ENCODE results near the gene DEFB128.
"Not testable (repeated sequence)": the region's sequence is repeated elsewhere in the genome, so short reads cannot be mapped to it uniquely, and the experiment has no call there.

The DEFB128 gene

GRCh38 chr20:210809-211502 is 21.4 kb upstream of the DEFB128 start:
- H3K4me1 ChIP-seq (ENCODE audit: control insufficient read depth, insufficient read depth, low read length): no peaks in the 10 kb centered on the region
- no peaks in the 10 kb centered on the region for H3K9me3 ChIP-seq (ENCODE audit: control insufficient read depth, insufficient read depth, low read length)
- H3K36me3 ChIP-seq (ENCODE audit: control insufficient read depth, insufficient read depth, low read length): no peaks in the 10 kb centered on the region
- no peak overlapping the region for H3K9ac ChIP-seq (ENCODE audit: low read depth, low read length)
- H3K27me3 ChIP-seq (ENCODE audit: control insufficient read depth, insufficient read depth, low read length): peaks cover 53% of the 10 kb centered on the region
- no peak overlapping the region for H3K4me3 ChIP-seq (ENCODE audit: low read depth, low read length)

GRCh38 chr20:208942-209566 is 19.5 kb upstream of the DEFB128 start:
- no peak overlapping the region for H3K9ac ChIP-seq (ENCODE audit: low read depth, low read length)
- peaks cover 53% of the 10 kb centered on the region for H3K27me3 ChIP-seq (ENCODE audit: control insufficient read depth, insufficient read depth, low read length)
- no peaks in the 10 kb centered on the region for H3K9me3 ChIP-seq (ENCODE audit: control insufficient read depth, insufficient read depth, low read length)
- H3K4me3 ChIP-seq (ENCODE audit: low read depth, low read length): no peak overlapping the region
- no peaks in the 10 kb centered on the region for H3K4me1 ChIP-seq (ENCODE audit: control insufficient read depth, insufficient read depth, low read length)
- no peaks in the 10 kb centered on the region for H3K36me3 ChIP-seq (ENCODE audit: control insufficient read depth, insufficient read depth, low read length)

DNA sequence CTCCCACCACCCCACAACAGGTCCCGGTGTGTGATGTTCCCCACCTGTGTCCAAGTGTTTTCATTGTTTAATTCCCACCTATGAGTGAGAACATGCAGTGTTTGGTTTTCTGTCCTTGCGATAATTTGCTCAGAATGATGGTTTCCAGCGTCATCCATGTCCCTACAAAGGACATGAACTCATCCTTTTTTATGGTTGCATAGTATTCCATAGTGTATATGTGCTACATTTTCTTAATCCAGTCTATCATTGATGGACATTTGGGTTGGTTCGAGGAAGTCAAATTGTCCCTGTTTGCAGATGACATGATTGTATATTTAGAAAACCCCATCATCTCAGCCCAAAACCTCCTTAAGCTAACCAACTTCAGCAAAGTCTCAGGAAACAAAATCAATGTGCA is 14.1 kb upstream of the DEFB128 start:
- not testable (repeated sequence) for H3K36me3 ChIP-seq (ENCODE audit: control insufficient read depth, insufficient read depth, low read length); H3K9ac ChIP-seq (ENCODE audit: low read depth, low read length); H3K9me3 ChIP-seq (ENCODE audit: control insufficient read depth, insufficient read depth, low read length); H3K4me3 ChIP-seq (ENCODE audit: low read depth, low read length); H3K4me1 ChIP-seq (ENCODE audit: control insufficient read depth, insufficient read depth, low read length)
- H3K27me3 ChIP-seq (ENCODE audit: control insufficient read depth, insufficient read depth, low read length): peaks cover 12% of the 10 kb centered on the region

- Histone ChIP-seq H3K27me3 (ENCODE audit: control insufficient read depth, insufficient read depth, low read length) (peaks cover 6% of the 10 kb centered on the region), H3K9ac (ENCODE audit: low read depth, low read length) (no peak overlapping the region), H3K4me1 (ENCODE audit: control insufficient read depth, insufficient read depth, low read length) (no peaks in the 10 kb centered on the region), H3K36me3 (ENCODE audit: control insufficient read depth, insufficient read depth, low read length) (no peaks in the 10 kb centered on the region), H3K9me3 (ENCODE audit: control insufficient read depth, insufficient read depth, low read length) (no peaks in the 10 kb centered on the region), H3K4me3 (ENCODE audit: low read depth, low read length) (no peak overlapping the region)
These were observed 10.5 kb upstream of the DEFB128 start for GRCh38 chr20:199996-200395.

DNA sequence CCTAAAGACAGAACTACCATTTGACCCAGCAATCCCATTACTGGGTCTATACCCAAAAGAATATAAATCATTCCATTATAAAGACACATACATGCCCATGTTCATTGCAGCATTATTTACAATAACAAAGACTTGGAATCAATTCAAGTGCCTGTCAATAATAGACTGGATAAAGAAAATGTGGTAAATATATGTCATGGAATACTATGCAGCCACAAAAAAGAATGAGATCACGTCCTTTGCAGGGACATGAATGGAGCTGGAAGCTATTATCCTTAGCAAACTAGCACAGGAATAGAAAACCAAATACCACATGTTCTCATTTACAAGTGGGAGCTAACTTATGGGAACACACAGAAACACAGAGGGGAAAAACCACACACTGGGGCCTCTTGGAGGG is 8.7 kb upstream of the DEFB128 start:
- no peaks in the 10 kb centered on the region for H3K36me3 ChIP-seq (ENCODE audit: control insufficient read depth, insufficient read depth, low read length)
- H3K9ac ChIP-seq (ENCODE audit: low read depth, low read length): no peak overlapping the region
- peaks cover 4% of the 10 kb centered on the region for H3K27me3 ChIP-seq (ENCODE audit: control insufficient read depth, insufficient read depth, low read length)
- H3K4me1 ChIP-seq (ENCODE audit: control insufficient read depth, insufficient read depth, low read length): no peaks in the 10 kb centered on the region
- H3K4me3 ChIP-seq (ENCODE audit: low read depth, low read length): no peak overlapping the region
- H3K9me3 ChIP-seq (ENCODE audit: control insufficient read depth, insufficient read depth, low read length): no peaks in the 10 kb centered on the region

DNA sequence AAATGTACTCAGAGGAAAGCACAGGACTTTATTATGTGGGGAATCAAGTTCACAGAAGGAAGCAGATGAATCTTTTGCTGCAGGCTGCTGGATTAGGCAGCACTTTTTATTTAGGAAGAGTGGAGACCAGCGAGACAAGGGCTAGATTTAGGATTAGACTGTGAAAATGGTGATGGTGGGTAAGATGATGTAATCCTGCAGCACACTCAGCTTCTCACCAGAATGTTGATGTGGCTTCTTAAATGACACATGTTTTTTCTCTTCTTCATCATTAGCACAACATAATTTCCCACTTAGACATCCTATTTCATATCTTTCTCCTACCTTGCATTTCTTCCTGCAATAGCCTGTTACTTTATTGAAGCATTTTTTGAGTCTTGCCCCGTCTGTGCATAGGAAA is 1.8 kb downstream of the DEFB128 start:
- Histone ChIP-seq H3K9me3 (ENCODE audit: control insufficient read depth, insufficient read depth, low read length) (no peaks in the 10 kb centered on the region), H3K4me1 (ENCODE audit: control insufficient read depth, insufficient read depth, low read length) (no peaks in the 10 kb centered on the region), H3K9ac (ENCODE audit: low read depth, low read length) (no peak overlapping the region), H3K4me3 (ENCODE audit: low read depth, low read length) (no peak overlapping the region), H3K27me3 (ENCODE audit: control insufficient read depth, insufficient read depth, low read length) (no peaks in the 10 kb centered on the region), H3K36me3 (ENCODE audit: control insufficient read depth, insufficient read depth, low read length) (no peaks in the 10 kb centered on the region)

- no peaks in the 10 kb centered on the region for H3K4me1 ChIP-seq (ENCODE audit: control insufficient read depth, insufficient read depth, low read length)
- H3K9ac ChIP-seq (ENCODE audit: low read depth, low read length): no peak overlapping the region
- H3K36me3 ChIP-seq (ENCODE audit: control insufficient read depth, insufficient read depth, low read length): no peaks in the 10 kb centered on the region
- no peaks in the 10 kb centered on the region for H3K9me3 ChIP-seq (ENCODE audit: control insufficient read depth, insufficient read depth, low read length)
- H3K4me3 ChIP-seq (ENCODE audit: low read depth, low read length): no peak overlapping the region
- H3K27me3 ChIP-seq (ENCODE audit: control insufficient read depth, insufficient read depth, low read length): no peaks in the 10 kb centered on the region
These were observed 5.2 kb downstream of the DEFB128 start for GRCh38 chr20:184288-184687.

DNA sequence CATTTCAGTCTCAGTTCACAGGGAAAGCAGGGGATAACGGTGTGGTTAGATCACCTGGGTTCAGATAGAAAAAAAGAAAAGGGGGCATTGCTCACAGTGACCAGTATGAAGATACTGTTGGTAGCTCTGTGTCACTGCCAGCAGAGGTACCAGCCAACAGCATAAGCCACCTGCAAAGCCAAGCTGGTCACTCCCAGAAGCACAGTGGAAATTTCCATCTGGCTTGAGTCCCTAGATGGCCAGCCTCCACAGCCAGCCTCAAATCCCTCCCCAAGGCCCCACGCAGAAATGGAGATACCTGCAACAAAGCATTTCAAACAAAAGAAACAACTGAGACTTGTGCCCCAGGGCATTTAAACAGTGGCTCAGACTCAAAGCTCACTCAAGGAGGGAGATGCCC is 20.6 kb downstream of the DEFB128 start:
- Histone ChIP-seq H3K9ac (ENCODE audit: low read depth, low read length) (no peak overlapping the region), H3K36me3 (ENCODE audit: control insufficient read depth, insufficient read depth, low read length) (no peaks in the 10 kb centered on the region)

GRCh38 chr20:164618-165017 is 24.9 kb downstream of the DEFB128 start:
- H3K4me3 ChIP-seq (ENCODE audit: low read depth, low read length): no peak overlapping the region
- H3K27me3 ChIP-seq (ENCODE audit: control insufficient read depth, insufficient read depth, low read length): no peaks in the 10 kb centered on the region
- no peaks in the 10 kb centered on the region for H3K4me1 ChIP-seq (ENCODE audit: control insufficient read depth, insufficient read depth, low read length)
- H3K9me3 ChIP-seq (ENCODE audit: control insufficient read depth, insufficient read depth, low read length): no peaks in the 10 kb centered on the region
- no peak overlapping the region for H3K9ac ChIP-seq (ENCODE audit: low read depth, low read length)
- no peaks in the 10 kb centered on the region for H3K36me3 ChIP-seq (ENCODE audit: control insufficient read depth, insufficient read depth, low read length)

More for the DNA sequence above, 20.6 kb downstream of the DEFB128 start:
- no peaks in the 10 kb centered on the region for H3K4me1 ChIP-seq (ENCODE audit: control insufficient read depth, insufficient read depth, low read length)
- no peaks in the 10 kb centered on the region for H3K27me3 ChIP-seq (ENCODE audit: control insufficient read depth, insufficient read depth, low read length)
- H3K4me3 ChIP-seq (ENCODE audit: low read depth, low read length): no peak overlapping the region
- H3K9me3 ChIP-seq (ENCODE audit: control insufficient read depth, insufficient read depth, low read length): no peaks in the 10 kb centered on the region

GRCh38 chr20:157154-157553 is 32.4 kb downstream of the DEFB128 start, which contains the start of gene DEFB127:
DEFB127 (plus strand) TSS chr20:157454; CDS start chr20:157545, 91 bp downstream.
- H3K9me3 ChIP-seq (ENCODE audit: control insufficient read depth, insufficient read depth, low read length): no peaks in the 10 kb centered on the region

GRCh38 chr20:152131-152530 is 37.4 kb downstream of the DEFB128 start:
- Histone ChIP-seq H3K27me3 (ENCODE audit: control insufficient read depth, insufficient read depth, low read length) (peaks cover 5% of the 10 kb centered on the region), H3K4me3 (ENCODE audit: low read depth, low read length) (no peak overlapping the region), H3K9ac (ENCODE audit: low read depth, low read length) (no peak overlapping the region), H3K9me3 (ENCODE audit: control insufficient read depth, insufficient read depth, low read length) (no peaks in the 10 kb centered on the region), H3K4me1 (ENCODE audit: control insufficient read depth, insufficient read depth, low read length) (no peaks in the 10 kb centered on the region), H3K36me3 (ENCODE audit: control insufficient read depth, insufficient read depth, low read length) (no peaks in the 10 kb centered on the region)

More at GRCh38 chr20:157154-157553, 32.4 kb downstream of the DEFB128 start, which contains the start of gene DEFB127:
- Histone ChIP-seq H3K36me3 (ENCODE audit: control insufficient read depth, insufficient read depth, low read length) (no peaks in the 10 kb centered on the region), H3K27me3 (ENCODE audit: control insufficient read depth, insufficient read depth, low read length) (peaks cover 2% of the 10 kb centered on the region), H3K4me1 (ENCODE audit: control insufficient read depth, insufficient read depth, low read length) (no peaks in the 10 kb centered on the region), H3K9ac (ENCODE audit: low read depth, low read length) (no peak within 1 kb of the TSS), H3K4me3 (ENCODE audit: low read depth, low read length) (no peak within 1 kb of the TSS)

DNA sequence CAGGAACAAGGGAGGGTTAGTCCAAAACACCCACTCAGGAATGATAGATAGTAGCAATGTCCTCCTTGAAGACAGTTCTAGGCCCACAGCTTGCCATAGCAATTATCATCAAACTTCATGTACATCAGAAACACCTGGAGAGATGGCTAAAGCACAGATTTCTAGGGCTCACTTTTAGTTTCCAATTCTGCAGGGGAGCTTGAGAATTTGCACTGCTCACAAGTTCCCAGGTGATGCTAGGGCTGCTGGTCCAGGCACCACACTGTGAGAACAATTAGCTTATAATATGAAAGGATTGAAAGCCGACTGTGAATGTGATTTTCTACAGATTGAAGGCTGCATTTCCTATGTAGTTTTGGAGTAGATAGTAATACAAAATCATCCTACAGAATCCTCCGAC is 43.6 kb downstream of the DEFB128 start:
- Histone ChIP-seq H3K36me3 (ENCODE audit: control insufficient read depth, insufficient read depth, low read length) (no peaks in the 10 kb centered on the region), H3K4me1 (ENCODE audit: control insufficient read depth, insufficient read depth, low read length) (no peaks in the 10 kb centered on the region), H3K9me3 (ENCODE audit: control insufficient read depth, insufficient read depth, low read length) (no peaks in the 10 kb centered on the region), H3K27me3 (ENCODE audit: control insufficient read depth, insufficient read depth, low read length) (peaks cover 5% of the 10 kb centered on the region), H3K9ac (ENCODE audit: low read depth, low read length) (no peak overlapping the region), H3K4me3 (ENCODE audit: low read depth, low read length) (no peak overlapping the region)
